Right lobe of liver (tissue), 6 donors: ENCODE measurements around the gene ACAP3. TPM values are rescaled to one million over a fixed set of nuclear protein-coding genes. Genes with fewer than 3 reads are reported as not detected.

Experiments used
- ATAC-seq, 4 donors: fragments of 200-7000 bp; cut with Tn5 transposase; one replicate each; pipeline ENCODE4 v1.9.1; 2020; ENCODE audit warnings: mild to moderate bottlenecking in 4 of 4, moderate library complexity in 4 of 4
- DNase-seq, 3 donors: peaks; one replicate each; pipeline ENCODE4 v3.0.0-alpha.2; 2020
- H3K27ac ChIP-seq, 3 donors: fragments of 200-600 bp; one replicate each; pipeline ENCODE4 v1.8.0; 2022
- H3K27me3 ChIP-seq, 2 donors: fragments of 200-600 bp; one replicate each; pipeline ENCODE4 v1.8.0; 2022
- H3K36me3 ChIP-seq, 4 donors: fragments of 200-600 bp; sonication (generic) in 1 of 4; one replicate each; pipeline versions ENCODE4 v1.5.1 to v1.8.0; 2017 to 2022; ENCODE audit warnings: control low read depth in 1 of 4
- H3K4me1 ChIP-seq, 4 donors: fragments of 200-600 bp; sonication (generic) in 1 of 4; one replicate each; pipeline versions ENCODE4 v1.5.1 to v1.8.0; 2017 to 2022; ENCODE audit warnings: control low read depth in 1 of 4
- H3K4me3 ChIP-seq, 3 donors: fragments of 200-600 bp; one replicate each; pipeline ENCODE4 v1.8.0; 2022
- H3K9me3 ChIP-seq, 4 donors: fragments of 200-600 bp; sonication (generic) in 1 of 4; one replicate each; pipeline versions ENCODE4 v1.5.1 to v1.8.0; 2017 to 2022; ENCODE audit warnings: control low read depth in 1 of 4
- POLR2A ChIP-seq: fragments of 450-650 bp; IDR thresholded peaks from one replicate; pipeline ENCODE4 v1.6.1; 2017; ENCODE audit warnings: antibody characterized with exemption, mild to moderate bottlenecking
- WGBS: methylation state at CpG from one replicate; pipeline ENCODE4 v1.1.6; 2018; ENCODE audit warnings: low coverage, low lambda C conversion rate; ENCODE audit not compliant: insufficient coverage; ENCODE audit errors: missing lambda C conversion rate; 5-methylcytosine and 5-hydroxymethylcytosine counted together
- intact Hi-C, 2 donors: fragments of 100-400 bp; cut with DNase I; formaldehyde crosslinking; loops; one replicate each; pipeline versions ENCODE4 v1.11.2 to v1.14.1; 2022
- total RNA-seq, 6 experiments: library from RNA; depleted of rRNA in 2 of 6; stranded (reverse); fragments of >200 nt in 2 of 6; fragmentation: NEBNext Ultra II Directional in 3 of 6; extraction: Animal tissue kit (Norgen Biotek cat#: 25700) in 3 of 6; gene quantifications; one replicate each; pipeline versions ENCODE4 v1.1.0 to v1.2.4, GENCODE V29; 2016 to 2023
- TF ChIP-seq, protein P1 (sequence below), 4 donors: fragments of 200-600 bp in 3 of 4; fragments of 450-650 bp in 1 of 4; IDR thresholded peaks; one replicate each; pipeline versions ENCODE4 v1.5.1 to v1.8.0; 2016 to 2022; ENCODE audit warnings: antibody characterized with exemption in 4 of 4, mild to moderate bottlenecking in 2 of 4
- donor health status: DM: no; HTN: yes; CAD: no.
- donor health status: DM: no; HTN: no; CAD: no.
- donor health status: DM: no; HTN: no; CAD: no.
- donor health status: DM: no; HTN: yes; CAD: no.
- donor health status: DM: no; HTN: yes; CAD: no.

Gene ACAP3
- total RNA-seq, 6 experiments from 2014 or later: 20.1 to 28.0 (median 22.0) TPM

DNA sequence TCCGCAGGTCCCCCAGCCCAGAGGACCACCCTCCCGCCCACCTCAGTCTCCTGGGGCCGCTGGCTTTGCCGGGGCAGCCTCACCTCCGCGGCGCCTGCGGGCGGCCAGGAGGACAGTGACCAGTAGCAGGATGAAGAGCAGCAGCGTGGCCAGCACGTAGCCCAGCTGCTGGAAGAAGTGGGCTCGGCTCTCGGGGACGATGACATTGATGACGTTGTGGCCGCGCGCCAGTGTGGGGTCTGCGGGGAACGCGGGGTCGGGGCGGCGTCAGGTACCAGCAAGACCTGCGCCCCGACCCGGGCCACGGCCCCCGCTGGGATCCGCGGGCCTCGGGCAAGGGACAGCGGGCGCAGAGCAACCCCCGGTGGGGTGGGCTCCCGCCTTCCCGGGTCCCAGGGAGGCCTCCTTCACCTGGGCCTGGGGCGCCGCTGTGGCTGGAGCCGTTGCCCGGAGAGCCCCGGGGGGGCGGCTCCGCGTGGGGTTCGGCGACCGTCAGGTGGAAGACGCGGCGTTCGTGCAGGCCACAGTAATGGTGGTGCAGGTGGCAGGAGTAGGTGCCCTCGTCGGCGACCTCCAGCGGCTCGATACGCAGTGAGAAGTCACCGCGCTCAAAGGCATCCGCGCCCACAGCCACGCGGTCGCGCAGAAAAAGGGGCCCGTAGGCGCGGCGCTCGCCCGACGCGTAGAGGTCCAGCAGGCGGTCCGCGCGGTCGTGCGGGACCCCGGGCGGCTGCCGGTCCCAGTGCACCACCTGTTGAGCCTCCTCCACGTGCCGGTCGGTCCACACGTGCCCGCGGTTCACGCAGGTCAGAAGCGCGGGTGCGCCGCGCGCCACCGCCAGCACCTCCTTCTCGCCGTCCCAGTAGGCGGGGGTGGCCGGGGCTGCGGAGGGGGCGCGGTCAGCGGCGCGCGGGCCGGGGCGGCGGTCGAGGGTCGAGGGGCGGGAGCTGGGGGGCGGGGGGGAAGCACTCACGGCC lies 46.8 kb upstream of the ACAP3 start:
- Histone ChIP-seq H3K4me3 (no peak overlapping the region), H3K4me1 (no peaks in the 10 kb centered on the region), H3K27ac (no peak overlapping the region), H3K36me3 (no peaks in the 10 kb centered on the region), H3K27me3 (peaks cover 0 to 5% of the 10 kb centered on the region in 2 donors), H3K9me3 (no peaks in the 10 kb centered on the region)
- DNase-seq (peak in 1 of 3 donors; percentile 14), ATAC-seq (no peak)
- TF ChIP-seq, protein P1, sequence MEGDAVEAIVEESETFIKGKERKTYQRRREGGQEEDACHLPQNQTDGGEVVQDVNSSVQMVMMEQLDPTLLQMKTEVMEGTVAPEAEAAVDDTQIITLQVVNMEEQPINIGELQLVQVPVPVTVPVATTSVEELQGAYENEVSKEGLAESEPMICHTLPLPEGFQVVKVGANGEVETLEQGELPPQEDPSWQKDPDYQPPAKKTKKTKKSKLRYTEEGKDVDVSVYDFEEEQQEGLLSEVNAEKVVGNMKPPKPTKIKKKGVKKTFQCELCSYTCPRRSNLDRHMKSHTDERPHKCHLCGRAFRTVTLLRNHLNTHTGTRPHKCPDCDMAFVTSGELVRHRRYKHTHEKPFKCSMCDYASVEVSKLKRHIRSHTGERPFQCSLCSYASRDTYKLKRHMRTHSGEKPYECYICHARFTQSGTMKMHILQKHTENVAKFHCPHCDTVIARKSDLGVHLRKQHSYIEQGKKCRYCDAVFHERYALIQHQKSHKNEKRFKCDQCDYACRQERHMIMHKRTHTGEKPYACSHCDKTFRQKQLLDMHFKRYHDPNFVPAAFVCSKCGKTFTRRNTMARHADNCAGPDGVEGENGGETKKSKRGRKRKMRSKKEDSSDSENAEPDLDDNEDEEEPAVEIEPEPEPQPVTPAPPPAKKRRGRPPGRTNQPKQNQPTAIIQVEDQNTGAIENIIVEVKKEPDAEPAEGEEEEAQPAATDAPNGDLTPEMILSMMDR (IDR thresholded peaks at IDR 0.05): no peak
- no peak for TF ChIP-seq POLR2A
- intact Hi-C loops: no loop called here
- 43% methylated on average over 6 of the region's 116 CpGs for WGBS

DNA sequence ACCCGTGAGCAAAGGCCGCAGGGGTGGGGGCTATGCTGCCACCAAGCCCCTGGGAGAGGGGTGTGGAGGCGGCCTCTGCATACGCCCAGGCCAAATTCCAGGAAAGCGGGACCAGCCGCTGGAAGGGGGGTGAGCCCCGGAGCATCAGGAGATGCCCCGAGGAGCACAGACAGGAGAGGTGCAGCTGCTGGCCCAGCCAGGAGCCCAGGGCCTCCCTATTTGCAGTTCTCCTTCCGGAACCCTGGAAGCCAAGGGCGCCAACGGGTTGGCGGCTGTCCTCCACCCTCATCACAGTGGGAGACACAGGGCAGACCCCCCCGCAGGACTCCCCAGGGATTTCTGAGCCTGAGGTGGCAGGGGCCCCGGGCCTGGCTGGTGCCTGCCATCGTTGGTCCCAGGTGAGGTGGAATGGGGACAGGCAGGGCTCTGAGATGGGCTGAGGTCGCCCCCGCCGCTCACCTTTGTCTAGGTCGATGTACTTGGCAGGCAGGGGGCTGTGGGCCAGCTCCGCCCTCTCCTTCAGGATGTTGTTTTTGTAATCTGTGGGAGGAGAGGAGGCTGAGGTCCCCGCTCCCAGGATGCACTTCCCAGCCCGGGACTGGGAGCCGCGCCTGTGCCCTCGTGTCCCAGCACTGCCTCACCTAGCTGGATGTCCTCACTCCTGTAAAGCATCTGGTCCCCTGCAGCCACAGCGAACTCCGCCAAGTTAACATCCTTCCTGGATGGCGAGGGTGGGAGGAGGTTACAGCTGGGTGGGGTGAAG lies 45.8 kb upstream of the ACAP3 start:
- Histone ChIP-seq H3K9me3 (no peaks in the 10 kb centered on the region), H3K36me3 (no peaks in the 10 kb centered on the region), H3K27me3 (peaks cover 0 to 5% of the 10 kb centered on the region in 2 donors), H3K4me1 (no peaks in the 10 kb centered on the region), H3K27ac (no peak overlapping the region), H3K4me3 (no peak overlapping the region)
- DNase-seq (no peak), ATAC-seq (no peak)
- intact Hi-C loops: no loop called here
- 18% methylated on average over 9 of the region's 28 CpGs for WGBS
- TF ChIP-seq, protein P1 (IDR thresholded peaks at IDR 0.05): no peak
- no peak for TF ChIP-seq POLR2A

DNA sequence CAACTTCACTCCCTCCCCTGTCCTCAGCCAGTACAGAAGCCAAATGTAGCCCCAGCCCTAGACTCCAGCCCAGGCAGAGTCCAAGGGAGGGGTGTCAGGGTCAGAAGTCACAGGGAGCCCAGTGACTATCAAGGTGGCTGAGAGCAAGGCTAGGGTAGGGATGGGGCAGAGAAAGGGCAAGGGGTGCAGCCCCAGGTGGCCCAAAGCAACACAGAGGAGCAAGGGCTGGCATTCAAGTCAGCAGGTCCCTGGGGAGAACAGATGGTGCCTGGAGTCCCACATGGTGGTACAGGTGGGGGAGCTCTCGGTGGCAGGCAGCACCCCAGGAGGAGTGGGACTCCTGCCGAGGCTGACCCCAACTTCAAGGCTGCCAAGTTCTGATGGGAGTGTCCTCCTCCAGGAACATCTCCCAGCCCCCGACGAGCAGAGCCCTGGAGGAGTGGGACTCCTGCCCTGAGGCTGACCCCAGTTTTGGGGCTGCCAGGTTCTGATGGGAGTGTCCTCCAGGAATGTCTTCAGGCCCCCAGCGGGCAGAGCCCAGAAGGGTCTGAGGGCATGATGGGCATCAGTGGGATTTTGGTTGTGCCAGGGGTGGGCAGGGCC lies 45.2 kb upstream of the ACAP3 start:
- Histone ChIP-seq H3K27me3 (peaks cover 0 to 5% of the 10 kb centered on the region in 2 donors), H3K36me3 (no peaks in the 10 kb centered on the region), H3K4me1 (peaks cover 0 to 2% (median 0%) of the 10 kb centered on the region in 4 donors), H3K4me3 (no peak overlapping the region), H3K9me3 (no peaks in the 10 kb centered on the region), H3K27ac (no peak overlapping the region)
- TF ChIP-seq, protein P1 (IDR thresholded peaks at IDR 0.05): no peak
- TF ChIP-seq POLR2A: no peak
- WGBS: 0% methylated on average over 1 of the region's 5 CpGs
- no peak for ATAC-seq
- intact Hi-C loops: no loop called here
- no peak for DNase-seq

DNA sequence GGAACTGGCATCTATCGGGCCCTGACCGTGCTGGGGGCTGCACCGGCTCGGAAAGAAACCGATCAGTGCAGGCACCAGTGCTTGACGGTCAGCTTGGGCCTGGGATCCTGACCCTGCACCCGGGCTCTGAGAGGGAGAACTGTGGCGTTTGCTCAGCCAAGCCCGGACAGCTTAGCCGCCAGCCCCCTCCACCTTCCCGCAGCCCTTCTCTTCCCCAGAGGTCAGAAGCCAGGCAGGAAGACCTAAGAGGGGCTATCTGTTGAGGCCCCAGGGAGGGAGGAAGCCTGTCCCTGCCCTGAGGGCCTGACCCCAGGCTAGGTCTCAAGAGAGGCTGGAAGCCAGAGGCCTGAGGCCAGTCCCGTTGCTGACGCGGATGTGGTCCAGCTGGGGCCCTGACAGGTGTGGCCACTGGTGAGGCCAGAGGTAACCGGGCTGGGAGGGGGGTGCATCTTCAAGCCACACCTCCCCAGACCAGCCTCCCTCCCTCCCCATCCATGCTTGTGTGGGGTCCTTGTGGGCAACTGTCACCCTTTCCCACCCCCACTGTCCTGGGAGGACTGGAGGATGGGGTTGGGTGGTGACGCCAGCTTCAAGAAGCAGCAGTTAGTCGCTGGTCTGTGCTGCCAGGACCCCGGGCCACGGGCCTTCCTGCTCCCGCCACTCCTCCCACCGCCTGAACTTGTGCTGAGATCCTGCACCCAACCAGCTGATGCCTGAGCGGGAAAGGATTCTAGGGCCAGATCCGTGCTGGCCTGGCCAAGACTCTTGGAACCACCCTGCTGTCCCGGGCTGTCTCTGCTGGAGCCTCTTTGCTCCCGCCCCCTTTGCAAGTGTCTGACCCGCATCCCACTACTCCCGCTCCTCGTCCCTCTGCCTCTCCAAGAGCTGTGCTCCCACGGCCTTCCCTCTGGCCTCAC lies 44.0 kb upstream of the ACAP3 start:
- H3K4me3 ChIP-seq: no peak overlapping the region
- TF ChIP-seq, protein P1 (IDR thresholded peaks at IDR 0.05): no peak
- TF ChIP-seq POLR2A: no peak
- WGBS: 80% methylated on average over 2 of the region's 29 CpGs
- intact Hi-C loops: no loop called here
- DNase-seq (no peak), ATAC-seq (no peak)
- no peaks in the 10 kb centered on the region for H3K9me3 ChIP-seq
- peaks cover 0 to 12% (median 5%) of the 10 kb centered on the region in 4 donors for H3K4me1 ChIP-seq
- H3K27ac ChIP-seq: no peak overlapping the region
- H3K36me3 ChIP-seq: no peaks in the 10 kb centered on the region
- H3K27me3 ChIP-seq: peaks cover 0 to 5% of the 10 kb centered on the region in 2 donors
